ENCODE measurements around the gene SLC44A4. TPM values are rescaled to one million over a fixed set of nuclear protein-coding genes. Genes with fewer than 3 reads are reported as not detected.

Gene SLC44A4
- total RNA-seq, result 0.22 TPM in 1 of 2 replicates, not detected in the other

DNA sequence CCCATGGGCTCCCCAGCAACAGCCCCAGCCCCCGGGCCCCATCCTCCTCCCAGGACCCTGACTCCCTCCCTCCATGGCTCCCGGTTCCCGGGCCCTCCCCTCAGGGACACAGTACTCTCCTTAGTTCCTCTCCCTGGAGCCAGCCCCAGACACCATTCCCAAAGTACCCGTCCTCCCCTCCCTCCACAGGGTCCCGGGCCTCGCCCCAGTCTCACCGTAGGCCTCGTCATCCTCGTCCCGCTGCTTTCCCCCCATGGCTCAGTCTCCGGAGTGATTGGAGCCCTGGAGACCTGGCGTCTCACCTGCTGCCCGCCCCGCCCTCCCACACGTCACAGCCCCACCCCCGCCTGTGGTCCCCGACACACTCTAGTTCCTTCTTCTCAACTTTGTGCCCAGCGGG, at the start of gene SLC44A4:
TSS of gene SLC44A4 (minus strand) at position 272 of the 400 bp plus-strand sequence. CDS start at position 255, 17 bp downstream.

GRCh38 chr6:31927242-31927862, 48.6 kb upstream of the SLC44A4 start, which contains the start of gene C2:
TSS of gene C2 (plus strand) at chr6:31927717. CDS start at chr6:31927753, 36 bp downstream.

GRCh38 chr6:31901953-31902643, 23.3 kb upstream of the SLC44A4 start, which contains the start of gene ZBTB12:
TSS of gene ZBTB12 (minus strand) at chr6:31902086. CDS start at chr6:31901305, 781 bp downstream.

GRCh38 chr6:31897612-31898382, 19.0 kb upstream of the SLC44A4 start, which contains the start of gene EHMT2:
TSS of gene EHMT2 (minus strand) at chr6:31897698. CDS start at chr6:31897677, 21 bp downstream.

DNA sequence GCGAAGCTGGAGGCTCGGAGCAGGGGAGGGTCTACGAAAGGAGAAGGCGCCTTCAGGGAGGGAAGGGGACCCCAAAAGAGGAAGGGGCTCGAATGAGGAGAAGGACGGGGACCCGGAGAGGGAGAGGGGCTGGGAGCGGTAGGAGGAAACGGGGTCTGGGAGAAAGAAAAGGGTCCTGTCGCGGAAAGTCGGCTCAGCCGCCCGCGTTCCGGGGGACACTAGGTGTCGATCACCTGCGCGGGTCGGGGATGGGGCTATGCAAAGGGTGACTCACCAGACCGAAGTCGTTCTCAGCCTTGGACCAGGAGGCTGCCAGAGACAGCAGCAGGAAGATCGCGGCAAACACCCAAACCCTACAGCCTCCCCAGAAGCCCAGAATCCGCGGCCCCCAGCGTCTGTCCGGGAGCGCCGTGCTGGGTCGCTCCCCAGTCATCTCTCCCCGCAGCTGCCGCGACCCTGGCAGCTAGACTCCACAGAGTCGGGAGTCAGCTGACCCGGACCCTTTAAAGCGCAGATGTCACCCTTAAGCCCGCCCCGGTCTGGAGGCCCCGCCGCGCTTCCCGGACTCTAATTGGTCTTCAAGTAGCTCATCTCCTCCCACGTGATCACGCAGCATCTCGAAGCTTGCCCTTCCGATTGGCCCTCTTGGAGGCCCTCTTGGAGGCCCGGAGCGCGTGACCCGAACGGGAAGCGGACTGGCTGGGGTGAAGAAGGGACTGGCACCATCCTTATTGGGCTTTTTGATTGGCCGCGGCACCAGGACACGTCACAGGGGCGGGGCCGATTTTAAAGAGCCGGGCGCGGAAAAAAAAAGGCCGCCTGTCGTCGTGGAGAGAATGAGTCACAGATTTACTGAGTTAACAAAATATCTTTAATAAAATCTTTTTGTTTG, 16.2 kb downstream of the SLC44A4 start, which contains the start of gene NEU1:
TSS of gene NEU1 (minus strand) at position 478 of the 892 bp plus-strand sequence. CDS start at position 433, 45 bp downstream.

GRCh38 chr6:31827286-31828079, 51.3 kb downstream of the SLC44A4 start, which contains the start of gene HSPA1B:
TSS of gene HSPA1B (plus strand) at chr6:31827738. CDS start at chr6:31827951, 213 bp downstream.

DNA sequence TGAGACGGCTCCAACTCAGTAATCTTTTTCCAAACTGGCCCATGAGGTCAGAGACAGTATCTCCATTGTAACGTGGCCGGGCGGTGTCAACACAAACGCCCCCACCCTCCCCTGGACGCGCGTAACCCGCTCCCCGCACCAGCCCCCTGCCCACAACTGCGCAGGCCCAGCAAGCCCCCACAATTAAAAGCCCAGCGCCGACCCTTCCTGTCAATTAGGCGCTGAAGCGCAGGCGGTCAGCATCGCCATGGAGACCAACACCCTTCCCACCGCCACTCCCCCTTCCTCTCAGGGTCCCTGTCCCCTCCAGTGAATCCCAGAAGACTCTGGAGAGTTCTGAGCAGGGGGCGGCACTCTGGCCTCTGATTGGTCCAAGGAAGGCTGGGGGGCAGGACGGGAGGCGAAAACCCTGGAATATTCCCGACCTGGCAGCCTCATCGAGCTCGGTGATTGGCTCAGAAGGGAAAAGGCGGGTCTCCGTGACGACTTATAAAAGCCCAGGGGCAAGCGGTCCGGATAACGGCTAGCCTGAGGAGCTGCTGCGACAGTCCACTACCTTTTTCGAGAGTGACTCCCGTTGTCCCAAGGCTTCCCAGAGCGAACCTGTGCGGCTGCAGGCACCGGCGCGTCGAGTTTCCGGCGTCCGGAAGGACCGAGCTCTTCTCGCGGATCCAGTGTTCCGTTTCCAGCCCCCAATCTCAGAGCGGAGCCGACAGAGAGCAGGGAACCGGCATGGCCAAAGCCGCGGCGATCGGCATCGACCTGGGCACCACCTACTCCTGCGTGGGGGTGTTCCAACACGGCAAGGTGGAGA, 63.6 kb downstream of the SLC44A4 start, which contains the start of the genes HSPA1A and HSPA1L:
TSS of gene HSPA1A (plus strand) at position 519 of the 814 bp plus-strand sequence. CDS start at position 733, 214 bp downstream.
TSS of gene HSPA1L (minus strand) at position 259 of the 814 bp plus-strand sequence. CDS start 3,311 bp downstream, outside the sequence.

Small RNA genes within 50 kb of the gene (small RNA-seq; reads per million reads assigned to genes)
- gene SNORD48 (27.8 reads per million, percentile 96 among the genes with 10 or more reads in this experiment), gene SNORD52 (not detected)

Other genes starting within 250 kb of the SLC44A4 start
- gene BAG6, start 226.3 kb downstream of the SLC44A4 start, total RNA-seq, result 127 and 138 TPM in 2 replicates
- 2.0 and 2.2 TPM in 2 replicates for gene APOM, start 223.1 kb downstream of the SLC44A4 start, total RNA-seq
- 15.2 and 19.5 TPM in 2 replicates for gene C6orf47, start 218.2 kb downstream of the SLC44A4 start, total RNA-seq
- 17.0 and 17.1 TPM in 2 replicates for gene GPANK1, start 214.0 kb downstream of the SLC44A4 start, total RNA-seq
- gene CSNK2B, start 212.9 kb downstream of the SLC44A4 start, total RNA-seq, result 118 and 149 TPM in 2 replicates
- 4.2 and 4.8 TPM in 2 replicates for gene LY6G5B, start 209.0 kb downstream of the SLC44A4 start, total RNA-seq
- 0.26 and 0.65 TPM in 2 replicates for gene LY6G5C, start 197.9 kb downstream of the SLC44A4 start, total RNA-seq
- gene ABHD16A, start 175.7 kb downstream of the SLC44A4 start, total RNA-seq, result 29.9 and 35.3 TPM in 2 replicates
- not detected in 2 replicates for gene LY6G6F, start 172.1 kb downstream of the SLC44A4 start, total RNA-seq
- not detected in 2 replicates for gene LY6G6D, start 163.6 kb downstream of the SLC44A4 start, total RNA-seq
- not detected in 2 replicates for gene LY6G6C, start 157.3 kb downstream of the SLC44A4 start, total RNA-seq
- gene MPIG6B, start 155.6 kb downstream of the SLC44A4 start, total RNA-seq, result not detected in 2 replicates
- 76.2 and 84.3 TPM in 2 replicates for gene DDAH2, start 149.7 kb downstream of the SLC44A4 start, total RNA-seq
- 597 and 600 TPM in 2 replicates for gene CLIC1, start 142.5 kb downstream of the SLC44A4 start, total RNA-seq
- gene MSH5, start 139.0 kb downstream of the SLC44A4 start, total RNA-seq, result 10.7 and 12.3 TPM in 2 replicates
- gene SAPCD1, start 116.3 kb downstream of the SLC44A4 start, total RNA-seq, result 0.54 and 1.4 TPM in 2 replicates
- 1.0 and 1.9 TPM in 2 replicates for gene VWA7, start 101.7 kb downstream of the SLC44A4 start, total RNA-seq
- gene VARS1, start 83.2 kb downstream of the SLC44A4 start, total RNA-seq, result 38.3 and 45.2 TPM in 2 replicates
- 28.3 and 32.4 TPM in 2 replicates for gene LSM2, start 72.0 kb downstream of the SLC44A4 start, total RNA-seq
- 1.0 and 1.4 TPM in 2 replicates for gene HSPA1L, start 63.7 kb downstream of the SLC44A4 start, total RNA-seq
- gene HSPA1A, start 63.5 kb downstream of the SLC44A4 start, total RNA-seq, result 91.1 and 137 TPM in 2 replicates
- 123 and 152 TPM in 2 replicates for gene HSPA1B, start 51.3 kb downstream of the SLC44A4 start, total RNA-seq
- 48.6 and 57.6 TPM in 2 replicates for gene NEU1, start 16.2 kb downstream of the SLC44A4 start, total RNA-seq
- gene EHMT2, start 18.7 kb upstream of the SLC44A4 start, total RNA-seq, result 41.4 and 51.4 TPM in 2 replicates
- 1.3 and 1.9 TPM in 2 replicates for gene ZBTB12, start 23.1 kb upstream of the SLC44A4 start, total RNA-seq
- 19.1 and 22.0 TPM in 2 replicates for gene C2, start 48.7 kb upstream of the SLC44A4 start, total RNA-seq
- 26.9 and 34.6 TPM in 2 replicates for gene CFB, start 67.1 kb upstream of the SLC44A4 start, total RNA-seq
- gene NELFE, start 80.0 kb upstream of the SLC44A4 start, total RNA-seq, result 97.0 and 105 TPM in 2 replicates
- 35.3 and 40.4 TPM in 2 replicates for gene SKIC2, start 80.2 kb upstream of the SLC44A4 start, total RNA-seq
- gene DXO, start 93.1 kb upstream of the SLC44A4 start, total RNA-seq, result 11.6 and 13.0 TPM in 2 replicates
- 4.0 and 8.2 TPM in 2 replicates for gene C4A, start 103.1 kb upstream of the SLC44A4 start, total RNA-seq
- gene C4B, start 135.8 kb upstream of the SLC44A4 start, total RNA-seq, result 2.4 and 3.4 TPM in 2 replicates
- gene CYP21A2, start 159.4 kb upstream of the SLC44A4 start, total RNA-seq, result 0.13 TPM in 1 of 2 replicates, not detected in the other
- 23.9 and 41.1 TPM in 2 replicates for gene TNXB, start 230.3 kb upstream of the SLC44A4 start, total RNA-seq
- 21.6 and 33.5 TPM in 2 replicates for gene ATF6B, start 249.2 kb upstream of the SLC44A4 start, total RNA-seq